Heart left ventricle (tissue), 16 donors: ENCODE results near the gene LY6G5C. TPM values are rescaled to one million over a fixed set of nuclear protein-coding genes. Genes with fewer than 3 reads are reported as not detected.

Experiments
- ATAC-seq, 4 donors: fragments of 200-7000 bp; cut with Tn5 transposase; one replicate each; pipeline ENCODE4 v1.9.1; 2020 to 2022; ENCODE audit warnings: moderate library complexity in 4 of 4, mild to moderate bottlenecking in 3 of 4, moderate number of reproducible peaks in 1 of 4
- DNase-seq, 5 donors: peaks; one replicate each; pipeline ENCODE4 v3.0.0-alpha.2; 2020
- H3K27ac ChIP-seq, 12 donors: fragments of 200-600 bp; sonication (generic) in 4 of 12; one replicate each; pipeline versions ENCODE4 v1.5.0 to v1.8.0; 2016 to 2022; ENCODE audit warnings: mild to moderate bottlenecking in 2 of 12
- H3K27me3 ChIP-seq, 9 donors: fragments of 200-600 bp; sonication (generic) in 2 of 9; one replicate each; pipeline versions ENCODE4 v1.5.1 to v1.8.0; 2016 to 2022; ENCODE audit warnings: mild to moderate bottlenecking in 3 of 9
- H3K36me3 ChIP-seq, 9 donors: fragments of 200-600 bp; sonication (generic) in 2 of 9; one replicate each; pipeline versions ENCODE4 v1.5.0 to v1.8.0; 2018 to 2022; ENCODE audit warnings: mild to moderate bottlenecking in 2 of 9
- H3K4me1 ChIP-seq, 12 donors: fragments of 200-600 bp; sonication (generic) in 4 of 12; one replicate each; pipeline versions ENCODE4 v1.5.0 to v1.8.0; 2016 to 2022; ENCODE audit warnings: mild to moderate bottlenecking in 3 of 12
- H3K4me3 ChIP-seq, 12 donors: fragments of 200-600 bp; sonication (generic) in 4 of 12; one replicate each; pipeline versions ENCODE4 v1.5.0 to v1.8.0; 2017 to 2022; ENCODE audit warnings: mild to moderate bottlenecking in 9 of 12, moderate library complexity in 4 of 12
- H3K9me3 ChIP-seq, 12 donors: fragments of 200-600 bp; sonication (generic) in 4 of 12; one replicate each; pipeline versions ENCODE4 v1.5.0 to v1.8.0; 2016 to 2022; ENCODE audit warnings: mild to moderate bottlenecking in 1 of 12
- CTCF ChIP-seq, 12 donors: fragments of 200-600 bp; sonication (generic) in 4 of 12; IDR thresholded peaks; one replicate each; pipeline versions ENCODE4 v1.5.0 to v1.8.0; 2018 to 2022; ENCODE audit warnings: antibody characterized with exemption in 12 of 12, mild to moderate bottlenecking in 5 of 12
- POLR2A ChIP-seq, 2 donors: fragments of 450-650 bp; IDR thresholded peaks; one replicate each; pipeline ENCODE4 v1.6.1; 2017; ENCODE audit warnings: antibody characterized with exemption in 2 of 2, mild to moderate bottlenecking in 2 of 2, moderate library complexity in 2 of 2
- WGBS, 4 donors: extraction: QIAGEN DNeasy Blood & Tissue Kit in 2 of 4; methylation state at CpG; one replicate each; pipeline versions ENCODE4 v1.1.5 to v1.1.7; 2013 to 2018; 5-methylcytosine and 5-hydroxymethylcytosine counted together
- intact Hi-C, 10 donors: fragments of 100-400 bp; cut with DNase I; formaldehyde crosslinking; loops; one replicate each; pipeline versions ENCODE4 v1.11.1 to v1.14.2; 2022
- polyA plus RNA-seq, 2 donors: library from polyadenylated mRNA; stranded (reverse); fragments of 200-250 nt; gene quantifications; one replicate each; pipeline ENCODE4 v1.2.3, GENCODE V29; 2013
- total RNA-seq, 9 donors: library from RNA; depleted of rRNA in 2 of 9; stranded (reverse); fragments of >200 nt in 2 of 9; fragmentation: NEBNext Ultra II Directional in 3 of 9; extraction: Animal tissue kit (Norgen Biotek cat#: 25700) in 3 of 9; gene quantifications; one replicate each; pipeline versions ENCODE4 v1.1.0 to v1.2.4, GENCODE V29; 2016 to 2023
- donor health status: ischemic (EF 13 %, LVEDD 7.1; RV severe dilation, severe dysfunction).
- donor health status: healthy with polysubstance abuse.
- donor health status: DM: no; HTN: yes; CAD: no.
- donor health status: DM: no; HTN: no; CAD: no.
- donor health status: ischemic (EF 25% LVEDD 6.9; RV normal size, moderate dysfunction).
- donor health status: ischemic (EF 25% LVEDD 5.7; RV mildly dilated, moderate dysfunction).
- donor health status: healthy.
- donor health status: DM: yes; HTN: yes; CAD: no.
- donor health status: ischemic (EF 35%, LVEDD 5.7; RV mildly dilated, moderate dysfunction).
- donor health status: nonischemic (EF 11% LVEDD 7.7; RV severe dilation, severe dysfunction).
- donor health status: DM: yes; HTN: yes; CAD: no.
- donor health status: PGD.
- donor health status: ischemic (EF 29% LVEDD 5.4; RV normal size, mild dysfunction).
- donor health status: nonischemic (EF 23%, LVEDD 6.1; RV moderate dilation, normal function).

LY6G5C gene
- total and polyA plus RNA-seq, 11 donors: 1.3 to 3.1 (median 2.2) TPM

GRCh38 chr6:31666337-31666965 lies 14.4 kb downstream of the LY6G5C start:
- Histone ChIP-seq H3K27ac (peak overlapping the region; percentile 83 to 97 (median 94)), H3K4me3 (peak overlapping the region; percentile 64 to 95 (median 83)), H3K36me3 (peaks cover 7 to 72% (median 65%) of the 10 kb centered on the region in 9 donors), H3K27me3 (no peaks in the 10 kb centered on the region), H3K9me3 (no peaks in the 10 kb centered on the region), H3K4me1 (peaks cover 9 to 53% (median 32%) of the 10 kb centered on the region in 12 donors)
- ATAC-seq (no peak), DNase-seq (no peak)
- intact Hi-C loops: loop anchor here in 3 of 10 donors (5.0 to 10.0 kb wide), 3 partner anchors 166 to 508 kb away; partner anchors contain the start of genes AGPAT1 (in 2 of the 3), RNF5 (in 2 of the 3), NELFE (in 1 of the 3) and SKIC2 (in 1 of the 3)
- TF ChIP-seq POLR2A (IDR thresholded peaks at IDR 0.05) (no peak), CTCF (IDR thresholded peaks at IDR 0.05) (no peak)
- 2 to 4% (median 3%) methylated on average over 15 of the region's 15 CpGs for WGBS, 4 donors

- peak within 1 kb of the TSS; percentile 64 to 95 (median 83) for H3K4me3 ChIP-seq
- no peaks in the 10 kb centered on the region for H3K9me3 ChIP-seq
- intact Hi-C loops: loop anchor here in 3 of 10 donors (1.0 to 10.0 kb wide), 5 partner anchors 45 to 509 kb away; partner anchors contain the start of genes AGPAT1 (in 2 of the 3), RNF5 (in 2 of the 3), ATP6V1G2 (in 1 of the 3) and NELFE (in 1 of the 3)
- DNase-seq (peak; percentile 99), ATAC-seq (peak; percentile 90 to 94 (median 92))
- peaks cover 9 to 60% (median 38%) of the 10 kb centered on the region in 12 donors for H3K4me1 ChIP-seq
- H3K36me3 ChIP-seq: peaks cover 4 to 65% (median 57%) of the 10 kb centered on the region in 9 donors
- H3K27me3 ChIP-seq: no peaks in the 10 kb centered on the region
- peak within 1 kb of the TSS; percentile 83 to 97 (median 95) for H3K27ac ChIP-seq
- TF ChIP-seq POLR2A (IDR thresholded peaks at IDR 0.05) (peak in 1 of 2 donors; percentile 56), CTCF (IDR thresholded peaks at IDR 0.05) (peak in 4 of 12 donors; percentile 18 to 41 (median 34))
- 0 to 1% (median 0%) methylated on average over 58 to 63 of the region's 63 CpGs for WGBS, 4 donors
Observed at GRCh38 chr6:31665501-31666336, 15.1 kb downstream of the LY6G5C start, which contains the start of gene CSNK2B. Gene CSNK2B, plus strand, starts transcription at chr6:31666080. Its CDS starts 752 bp downstream, at chr6:31666832.

GRCh38 chr6:31664790-31665500 lies 15.9 kb downstream of the LY6G5C start, which contains the start of gene GPANK1:
Gene GPANK1, minus strand, starts transcription at chr6:31664997. Its CDS starts 519 bp downstream, at chr6:31664478.
- peaks cover 9 to 61% (median 40%) of the 10 kb centered on the region in 12 donors for H3K4me1 ChIP-seq

More at GRCh38 chr6:31664790-31665500, 15.9 kb downstream of the LY6G5C start, which contains the start of gene GPANK1:
- 0 to 1% (median 0%) methylated on average over 36 to 39 of the region's 39 CpGs for WGBS, 4 donors
- TF ChIP-seq POLR2A (IDR thresholded peaks at IDR 0.05) (peak in 1 of 2 donors; percentile 60), CTCF (IDR thresholded peaks at IDR 0.05) (no peak)
- intact Hi-C loops: loop anchor here in 3 of 10 donors (1.0 to 10.0 kb wide), 5 partner anchors 45 to 510 kb away; partner anchors contain the start of genes AGPAT1 (in 2 of the 3), RNF5 (in 2 of the 3), ATP6V1G2 (in 1 of the 3) and NELFE (in 1 of the 3)
- Histone ChIP-seq H3K9me3 (no peaks in the 10 kb centered on the region), H3K27ac (peak within 1 kb of the TSS; percentile 83 to 97 (median 95)), H3K36me3 (peaks cover 4 to 57% (median 50%) of the 10 kb centered on the region in 9 donors), H3K4me3 (peak within 1 kb of the TSS; percentile 64 to 95 (median 83)), H3K27me3 (no peaks in the 10 kb centered on the region)
- DNase-seq (peak; percentile 90 to 95 (median 91)), ATAC-seq (peak; percentile 68 to 76 (median 72))
